WI38 (cell line): Measurements from ENCODE around the gene GPD2.

Experiments
- H3K4me3 ChIP-seq: 2 replicates; pipeline ENCODE4 v1.5.1; 2011; ENCODE audit warnings: low read depth, mild to moderate bottlenecking, control low read depth, low read length
- CTCF ChIP-seq: IDR thresholded peaks from 2 replicates; pipeline ENCODE4 v1.5.1; 2012; ENCODE audit warnings: low read depth, mild to moderate bottlenecking, control low read depth, low read length

Gene GPD2

GRCh38 chr2:156476850-156477206 is 40.6 kb downstream of the GPD2 start:
- TF ChIP-seq CTCF: no peak
- H3K4me3 ChIP-seq: no peak overlapping the region

- no peak for TF ChIP-seq CTCF
- H3K4me3 ChIP-seq: no peak overlapping the region
These were observed 44.2 kb downstream of the GPD2 start for GRCh38 chr2:156480376-156480775.

- TF ChIP-seq CTCF: no peak
- H3K4me3 ChIP-seq: no peak overlapping the region
These were observed 45.1 kb downstream of the GPD2 start for GRCh38 chr2:156481312-156481711.

GRCh38 chr2:156483741-156484173 is 47.6 kb downstream of the GPD2 start:
- H3K4me3 ChIP-seq: no peak overlapping the region
- TF ChIP-seq CTCF: no peak

GRCh38 chr2:156486147-156486546 is 50.0 kb downstream of the GPD2 start:
- no peak for TF ChIP-seq CTCF
- no peak overlapping the region for H3K4me3 ChIP-seq

GRCh38 chr2:156486614-156487013 is 50.4 kb downstream of the GPD2 start:
- TF ChIP-seq CTCF: no peak
- H3K4me3 ChIP-seq: no peak overlapping the region

- TF ChIP-seq CTCF: no peak
These were observed 53.0 kb downstream of the GPD2 start for GRCh38 chr2:156489195-156489594.

More at GRCh38 chr2:156489195-156489594, 53.0 kb downstream of the GPD2 start:
- no peak overlapping the region for H3K4me3 ChIP-seq
